Stimulated activated CD4-positive, alpha-beta T cell treated with anti-CD3 and anti-CD28 coated beads, Interleukin-1b, Interleukin-23, amount 100 ng/mL, for 1 hour (primary cell): ENCODE results near the gene TMC2.
"Not testable (repeated sequence)": the region's sequence is repeated elsewhere in the genome, so short reads cannot be mapped to it uniquely, and the experiment has no call there.

Source experiments
- DNase-seq, 2 donors: peaks; one replicate each; pipeline ENCODE4 v3.0.0-alpha.2; 2020; ENCODE audit warnings: low read depth in 2 of 2

The TMC2 gene

GRCh38 chr20:2524709-2525506, 11.5 kb upstream of the TMC2 start:
- no peak for DNase-seq

- DNase-seq, result not testable (repeated sequence)
Measured at GRCh38 chr20:2526218-2526583, 10.2 kb upstream of the TMC2 start.

GRCh38 chr20:2527762-2528161, 8.6 kb upstream of the TMC2 start:
- no peak for DNase-seq

GRCh38 chr20:2528671-2529271, 7.6 kb upstream of the TMC2 start:
- DNase-seq, result no peak

GRCh38 chr20:2533118-2533517, 3.3 kb upstream of the TMC2 start:
- DNase-seq, result no peak

GRCh38 chr20:2535711-2536559, 438 bp upstream of the TMC2 start:
- no peak for DNase-seq

GRCh38 chr20:2537101-2537500, 728 bp downstream of the TMC2 start:
- no peak for DNase-seq

GRCh38 chr20:2538356-2538755, 2.0 kb downstream of the TMC2 start:
- DNase-seq, result no peak

GRCh38 chr20:2538931-2539720, 2.8 kb downstream of the TMC2 start:
- DNase-seq, result no peak

GRCh38 chr20:2541940-2542339, 5.6 kb downstream of the TMC2 start:
- no peak for DNase-seq

- DNase-seq, result no peak
Measured at GRCh38 chr20:2542361-2542760, 6.0 kb downstream of the TMC2 start.

GRCh38 chr20:2544211-2544610, 7.8 kb downstream of the TMC2 start:
- DNase-seq, result no peak

GRCh38 chr20:2545594-2545993, 9.2 kb downstream of the TMC2 start:
- DNase-seq, result no peak

GRCh38 chr20:2557873-2558580, 21.7 kb downstream of the TMC2 start:
- no peak for DNase-seq

GRCh38 chr20:2558581-2559278, 22.4 kb downstream of the TMC2 start:
- DNase-seq, result no peak

GRCh38 chr20:2559279-2559626, 22.9 kb downstream of the TMC2 start:
- DNase-seq, result no peak

GRCh38 chr20:2559651-2560050, 23.3 kb downstream of the TMC2 start:
- DNase-seq, result no peak

- DNase-seq, result no peak
Measured at GRCh38 chr20:2563116-2563515, 26.7 kb downstream of the TMC2 start.

- DNase-seq, result no peak
Measured at GRCh38 chr20:2564406-2564805, 28.0 kb downstream of the TMC2 start.

GRCh38 chr20:2575682-2576081, 39.3 kb downstream of the TMC2 start:
- no peak for DNase-seq

- no peak for DNase-seq
Measured at GRCh38 chr20:2576317-2576727, 39.9 kb downstream of the TMC2 start.
